Testis (tissue), 3 donors: ENCODE results near the gene CRYBA4. TPM values are rescaled to one million over a fixed set of nuclear protein-coding genes. Genes with fewer than 3 reads are reported as not detected.

Experiments used
- DNase-seq: peaks from one replicate; pipeline ENCODE4 v3.0.0-alpha.2; 2019
- H3K27ac ChIP-seq, 2 donors: fragments of 200-600 bp; sonication (generic); one replicate each; pipeline ENCODE4 v1.5.1; 2019
- H3K27me3 ChIP-seq: fragments of 200-600 bp; sonication (generic); one replicate; pipeline ENCODE4 v1.5.1; 2019
- H3K36me3 ChIP-seq: fragments of 200-600 bp; sonication (generic); one replicate; pipeline ENCODE4 v1.5.1; 2017; ENCODE audit warnings: low read depth; ENCODE audit errors: missing control alignments
- H3K4me1 ChIP-seq: fragments of 200-600 bp; sonication (generic); one replicate; pipeline ENCODE4 v1.5.1; 2019
- H3K4me3 ChIP-seq, 2 donors: fragments of 200-600 bp; sonication (generic); one replicate each; pipeline ENCODE4 v1.5.1; 2017 to 2019
- H3K9me3 ChIP-seq: fragments of 200-600 bp; sonication (generic); one replicate; pipeline ENCODE4 v1.5.1; 2017
- POLR2A ChIP-seq: fragments of 450-650 bp; IDR thresholded peaks from one replicate; pipeline ENCODE4 v1.6.1; 2017; ENCODE audit warnings: antibody characterized with exemption, mild to moderate bottlenecking, moderate library complexity
- WGBS, 2 donors: methylation state at CpG; one replicate each; pipeline ENCODE4 v1.1.5; 2018; 5-methylcytosine and 5-hydroxymethylcytosine counted together
- intact Hi-C: fragments of 100-400 bp; cut with DNase I; formaldehyde crosslinking; loops from one replicate; pipeline ENCODE4 v1.15.1; 2023; ENCODE audit warnings: low total_unique reads
- polyA plus RNA-seq: library from polyadenylated mRNA; stranded (reverse); fragments of 350-450 nt; fragmentation: Illumina TruSeq; extraction: RNeasy Lipid Tissue Mini Kit (QIAGEN cat#74804); gene quantifications from one replicate; pipeline ENCODE4 v1.2.3, GENCODE V29; 2014; ENCODE audit warnings: low read depth, low replicate concordance; ENCODE audit not compliant: insufficient read depth
- total RNA-seq, 2 donors: library from RNA; depleted of rRNA; stranded (reverse); fragments of >200 nt; gene quantifications; one replicate each; pipeline ENCODE4 v1.2.3, GENCODE V29; 2016
- TF ChIP-seq, protein P1 (sequence below), 3 experiments: fragments of 450-650 bp in 2 of 3; fragments of 200-600 bp in 1 of 3; sonication (generic) in 1 of 3; IDR thresholded peaks; one replicate each; pipeline ENCODE4 v1.5.1; 2016 to 2019; ENCODE audit warnings: antibody characterized with exemption in 3 of 3, mild to moderate bottlenecking in 2 of 3, moderate library complexity in 1 of 3

CRYBA4 gene
- total and polyA plus RNA-seq, 3 donors from 2014 or later = 0.93 to 2.6 (median 2.3) TPM

DNA sequence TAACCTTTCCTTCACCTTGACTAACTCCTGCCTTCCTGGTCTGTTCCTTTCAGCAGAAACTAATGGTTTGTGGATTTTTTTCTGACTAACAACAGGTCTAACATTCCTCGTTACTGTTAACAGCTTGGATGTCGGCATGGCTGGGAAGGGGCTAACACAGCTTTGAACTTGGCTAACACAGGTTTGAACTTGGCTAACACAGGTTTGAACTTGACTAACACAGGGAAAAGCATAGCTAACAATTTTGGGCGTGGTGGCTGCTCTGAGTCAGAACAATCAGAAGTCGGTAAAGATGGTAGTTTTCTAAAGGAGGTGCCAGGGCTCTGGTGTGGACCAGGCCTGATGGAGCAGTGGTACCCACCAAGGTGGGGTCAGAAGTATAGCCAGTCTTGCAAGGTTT lies 51.7 kb downstream of the CRYBA4 start:
- WGBS, 2 donors = 10 to 20% methylated on average over 4 of the region's 4 CpGs
- H3K4me1 ChIP-seq = peaks cover 10% of the 10 kb centered on the region
- peak overlapping the region; percentile 92 to 97 for H3K27ac ChIP-seq
- H3K36me3 ChIP-seq = no peaks in the 10 kb centered on the region
- H3K4me3 ChIP-seq = peak overlapping the region; percentile 73 to 78
- H3K9me3 ChIP-seq = no peaks in the 10 kb centered on the region
- H3K27me3 ChIP-seq = no peaks in the 10 kb centered on the region
- DNase-seq = no peak
- intact Hi-C loops = no loop called here
- no peak for TF ChIP-seq POLR2A
- TF ChIP-seq, protein P1, sequence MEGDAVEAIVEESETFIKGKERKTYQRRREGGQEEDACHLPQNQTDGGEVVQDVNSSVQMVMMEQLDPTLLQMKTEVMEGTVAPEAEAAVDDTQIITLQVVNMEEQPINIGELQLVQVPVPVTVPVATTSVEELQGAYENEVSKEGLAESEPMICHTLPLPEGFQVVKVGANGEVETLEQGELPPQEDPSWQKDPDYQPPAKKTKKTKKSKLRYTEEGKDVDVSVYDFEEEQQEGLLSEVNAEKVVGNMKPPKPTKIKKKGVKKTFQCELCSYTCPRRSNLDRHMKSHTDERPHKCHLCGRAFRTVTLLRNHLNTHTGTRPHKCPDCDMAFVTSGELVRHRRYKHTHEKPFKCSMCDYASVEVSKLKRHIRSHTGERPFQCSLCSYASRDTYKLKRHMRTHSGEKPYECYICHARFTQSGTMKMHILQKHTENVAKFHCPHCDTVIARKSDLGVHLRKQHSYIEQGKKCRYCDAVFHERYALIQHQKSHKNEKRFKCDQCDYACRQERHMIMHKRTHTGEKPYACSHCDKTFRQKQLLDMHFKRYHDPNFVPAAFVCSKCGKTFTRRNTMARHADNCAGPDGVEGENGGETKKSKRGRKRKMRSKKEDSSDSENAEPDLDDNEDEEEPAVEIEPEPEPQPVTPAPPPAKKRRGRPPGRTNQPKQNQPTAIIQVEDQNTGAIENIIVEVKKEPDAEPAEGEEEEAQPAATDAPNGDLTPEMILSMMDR (IDR thresholded peaks at IDR 0.05) = no peak

DNA sequence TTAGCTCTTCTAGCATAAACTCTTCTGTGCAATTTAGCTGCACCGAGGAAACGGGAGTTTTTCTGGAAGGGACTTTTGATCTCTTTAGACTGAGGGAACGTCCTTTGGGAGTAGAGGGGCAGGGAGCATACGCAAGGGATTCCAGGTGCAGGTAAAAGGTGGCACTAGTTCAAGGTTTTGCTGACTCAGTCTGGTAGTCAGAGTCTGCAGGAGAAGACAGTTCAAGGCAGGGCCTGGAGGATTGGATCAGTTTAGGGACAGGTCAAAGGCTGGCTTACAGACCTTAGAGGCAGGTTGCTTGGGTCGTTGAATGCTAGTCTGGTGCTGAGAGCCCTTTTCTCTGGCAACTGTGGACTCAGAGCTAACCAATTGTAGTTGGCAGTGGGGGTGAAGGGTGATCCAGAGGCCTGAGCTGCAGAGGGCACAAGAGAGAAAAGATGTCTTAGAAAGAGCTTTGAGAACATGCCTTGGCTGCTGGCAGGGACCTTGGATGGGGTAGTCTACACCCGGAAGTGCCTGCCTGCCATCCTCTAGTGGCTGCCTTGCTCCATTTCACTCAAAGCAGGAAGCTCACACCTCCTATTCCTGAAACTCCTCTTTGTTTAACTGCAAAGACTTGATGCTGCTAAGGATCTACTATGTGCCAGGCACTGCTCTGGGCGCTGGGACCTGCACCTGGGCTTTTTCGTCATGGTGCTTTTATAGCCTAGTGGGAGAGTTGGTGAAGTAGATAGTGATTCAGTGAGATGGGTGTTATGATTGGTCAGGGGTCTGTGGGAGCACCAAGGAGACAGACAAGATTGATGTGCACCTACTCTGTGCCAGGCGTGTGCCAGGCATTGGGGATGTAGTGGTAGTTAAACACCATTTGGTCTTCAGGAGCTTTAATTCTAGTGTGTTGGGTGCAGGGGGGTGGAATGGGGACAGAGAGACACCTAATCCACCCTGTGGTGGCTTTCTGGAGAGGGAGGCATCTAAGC lies 52.7 kb downstream of the CRYBA4 start:
- DNase-seq = no peak
- H3K27me3 ChIP-seq = no peaks in the 10 kb centered on the region
- no peak overlapping the region for H3K4me3 ChIP-seq
- TF ChIP-seq, protein P1 (IDR thresholded peaks at IDR 0.05) = no peak
- WGBS, 2 donors = 62 to 83% methylated on average over 8 to 9 of the region's 9 CpGs
- peaks cover 10% of the 10 kb centered on the region for H3K4me1 ChIP-seq
- H3K27ac ChIP-seq = no peak overlapping the region
- intact Hi-C loops = no loop called here
- no peaks in the 10 kb centered on the region for H3K36me3 ChIP-seq
- H3K9me3 ChIP-seq = no peaks in the 10 kb centered on the region

DNA sequence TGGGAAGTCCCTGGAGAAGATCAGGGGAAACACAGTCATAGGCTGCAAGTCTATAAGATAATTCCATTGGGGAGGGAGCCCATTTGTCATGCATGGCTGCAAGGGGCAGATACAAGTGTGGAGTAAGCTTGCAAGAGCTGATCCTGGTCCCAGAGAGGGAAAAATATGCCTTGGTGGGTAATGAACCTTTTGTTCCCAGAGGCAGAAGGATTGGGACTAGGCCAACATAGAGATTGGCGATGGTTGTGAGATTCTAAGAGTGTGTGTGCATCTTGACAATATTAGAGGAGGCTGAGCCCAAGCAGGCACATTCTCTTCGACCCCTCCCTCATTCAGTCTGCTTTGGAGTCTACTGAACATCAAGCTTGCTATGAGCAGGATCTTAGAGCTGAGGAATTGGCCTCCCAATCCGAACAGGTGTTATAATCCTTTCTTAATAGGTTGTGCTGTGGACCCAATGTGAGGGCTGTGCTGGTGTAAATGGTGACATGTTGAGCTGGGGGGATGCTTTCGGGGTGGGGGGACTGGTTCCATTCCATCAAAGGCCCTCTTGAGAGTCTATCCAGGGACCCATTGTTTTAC lies 54.0 kb downstream of the CRYBA4 start:
- 91 to 92% methylated on average over 4 of the region's 4 CpGs for WGBS, 2 donors
- intact Hi-C loops = no loop called here
- no peak for TF ChIP-seq POLR2A
- TF ChIP-seq, protein P1 (IDR thresholded peaks at IDR 0.05) = no peak

GRCh38 chr22:26677217-26677616 lies 55.5 kb downstream of the CRYBA4 start:
- Histone ChIP-seq H3K36me3 (no peaks in the 10 kb centered on the region), H3K9me3 (no peaks in the 10 kb centered on the region), H3K27me3 (no peaks in the 10 kb centered on the region), H3K27ac (no peak overlapping the region), H3K4me1 (peaks cover 16% of the 10 kb centered on the region), H3K4me3 (no peak overlapping the region)
- intact Hi-C loops = no loop called here
- TF ChIP-seq POLR2A = no peak
- TF ChIP-seq, protein P1 (IDR thresholded peaks at IDR 0.05) = no peak
- 89 to 96% methylated on average over 5 of the region's 5 CpGs for WGBS, 2 donors
- no peak for DNase-seq

More for the DNA sequence above, 54.0 kb downstream of the CRYBA4 start:
- Histone ChIP-seq H3K9me3 (no peaks in the 10 kb centered on the region), H3K4me3 (no peak overlapping the region), H3K36me3 (no peaks in the 10 kb centered on the region), H3K27me3 (no peaks in the 10 kb centered on the region), H3K4me1 (peaks cover 10% of the 10 kb centered on the region), H3K27ac (no peak overlapping the region)
- DNase-seq = no peak
